GM12878 (cell line): ENCODE measurements around the gene TRIP11. TPM values are rescaled to one million over a fixed set of nuclear protein-coding genes. Genes with fewer than 3 reads are reported as not detected.
A peak's percentile ranks its signal among the peaks of the same experiment; 100 is the strongest.

ENCODE experiments used
- ATAC-seq: fragments of 200-7000 bp; cut with Tn5 transposase; 3 replicates; pipeline ENCODE4 v1.9.1; 2020; ENCODE audit warnings: mild to moderate bottlenecking, moderate library complexity
- BruUV-seq: library from RNA; stranded (reverse); fragments of 400-500 nt; replicated peaks from 2 replicates; lab custom pipeline; 2021; lab: Mats Ljungman, UMichigan
- CTCF ChIA-PET: fragments of 300-600 bp; sonication (Branson Sonifier 250); formaldehyde crosslinking; extraction: SDS; loops from one replicate; lab custom pipeline; 2021; ENCODE audit warnings: inconsistent platforms; lab: Yijun Ruan, JAX
- POLR2A ChIA-PET: fragments of 350-600 bp; formaldehyde crosslinking; extraction: SDS; loops from one replicate; lab custom pipeline; 2021; ENCODE audit warnings: inconsistent platforms; lab: Charles Lee
- RAD21 ChIA-PET: fragments of 300-600 bp; sonication (Branson Sonifier 250); formaldehyde crosslinking; loops from one replicate; lab custom pipeline; 2023; ENCODE audit warnings: antibody characterized with exemption; ENCODE audit not compliant: unreplicated experiment; lab: Charles Lee
- SMC1A ChIA-PET: fragments of 300-600 bp; sonication (Branson Sonifier 250); formaldehyde crosslinking; loops from one replicate; lab custom pipeline; 2023; ENCODE audit not compliant: unreplicated experiment, uncharacterized antibody; lab: Charles Lee
- DNase-seq: peaks from one replicate; pipeline ENCODE4 v3.0.0-alpha.2; 2011; ENCODE audit warnings: low read depth, low spot score
- FAIRE-seq: peaks from 3 replicates; lab custom pipeline; 2011; peaks lifted over from hg19 to GRCh38; lab: Jason Lieb, UNC
- H2AFZ ChIP-seq: 2 replicates; pipeline ENCODE4 v1.6.0; 2011; ENCODE audit warnings: low read depth, low read length, control low read depth; ENCODE audit not compliant: control insufficient read depth
- H3K27ac ChIP-seq: 2 replicates; pipeline ENCODE4 v1.5.1; 2011; ENCODE audit warnings: control low read depth; ENCODE audit not compliant: control insufficient read depth, insufficient read depth
- H3K27me3 ChIP-seq, 2 experiments: replicated peaks in 1 of 2; 2 replicates each; pipeline versions ENCODE4 v1.6.0 to v1.6.1; 2011; ENCODE audit warnings: low read length in 1 of 2; ENCODE audit not compliant: control insufficient read depth in 2 of 2, insufficient read depth in 2 of 2
- H3K36me3 ChIP-seq, 2 experiments: 2 replicates each; pipeline ENCODE4 v1.5.1; 2011; ENCODE audit warnings: low read length in 1 of 2; ENCODE audit not compliant: control insufficient read depth in 2 of 2, insufficient read depth in 2 of 2
- H3K4me1 ChIP-seq: 2 replicates; pipeline ENCODE4 v1.6.1; 2011; ENCODE audit warnings: mild to moderate bottlenecking, low read length, moderate library complexity, mixed read lengths; ENCODE audit not compliant: control insufficient read depth, insufficient read depth
- H3K4me2 ChIP-seq: 2 replicates; pipeline ENCODE4 v1.6.0; 2011; ENCODE audit warnings: control low read depth; ENCODE audit not compliant: control insufficient read depth, insufficient read depth
- H3K4me3 ChIP-seq: fragments of 200-600 bp; sonication (generic); 2 replicates; pipeline ENCODE4 v1.5.1; 2016
- H3K79me2 ChIP-seq: 2 replicates; pipeline ENCODE4 v1.6.0; 2011; ENCODE audit warnings: low read length; ENCODE audit not compliant: control insufficient read depth, insufficient read depth
- H3K9ac ChIP-seq: 2 replicates; pipeline ENCODE4 v1.8.0; 2011; ENCODE audit warnings: low read length, control low read depth, mixed read lengths; ENCODE audit not compliant: control insufficient read depth, insufficient read depth
- H3K9me3 ChIP-seq: replicated peaks from 3 replicates; pipeline ENCODE4 v1.5.1; 2011; ENCODE audit warnings: mild to moderate bottlenecking, low read length; ENCODE audit not compliant: control insufficient read depth, insufficient read depth
- H4K20me1 ChIP-seq: 2 replicates; pipeline ENCODE4 v1.6.0; 2011; ENCODE audit not compliant: control insufficient read depth, insufficient read depth
- ATF7 ChIP-seq: fragments of 450-650 bp; IDR thresholded peaks from 2 replicates; pipeline ENCODE4 v1.6.1; 2016; ENCODE audit warnings: low read depth, mild to moderate bottlenecking
- GATAD2B ChIP-seq: fragments of 450-650 bp; conservative IDR thresholded peaks from 2 replicates; pipeline ENCODE4 v1.6.1; 2017; ENCODE audit warnings: low read depth, mild to moderate bottlenecking, moderate library complexity
- HDAC6 ChIP-seq: fragments of 200-600 bp; sonication (generic); IDR thresholded peaks from one replicate; pipeline ENCODE4 v1.8.0; 2017; ENCODE audit warnings: antibody characterized with exemption; ENCODE audit not compliant: unreplicated experiment
- KLF5 ChIP-seq: fragments of 450-650 bp; IDR thresholded peaks from 2 replicates; pipeline ENCODE4 v1.6.1; 2014; ENCODE audit warnings: mild to moderate bottlenecking; ENCODE audit not compliant: partially characterized antibody
- PAX5 ChIP-seq: IDR thresholded peaks from 2 replicates; pipeline ENCODE4 v1.6.1; 2011; ENCODE audit warnings: low read depth, low read length, borderline replicate concordance
- PKNOX1 ChIP-seq: fragments of 450-650 bp; IDR thresholded peaks from 2 replicates; pipeline ENCODE4 v1.6.1; 2016; ENCODE audit warnings: mild to moderate bottlenecking
- RAD51 ChIP-seq: fragments of 450-650 bp; IDR thresholded peaks from 2 replicates; pipeline ENCODE4 v1.6.1; 2016; ENCODE audit warnings: moderate library complexity, mild to moderate bottlenecking, inconsistent platforms
- ZZZ3 ChIP-seq: IDR thresholded peaks from 2 replicates; pipeline ENCODE4 v1.6.1; 2011; ENCODE audit warnings: low read depth; ENCODE audit not compliant: control insufficient read depth, insufficient read length
- WGBS: methylation state at CpG from one replicate; pipeline ENCODE4 v1.1.6; 2016; ENCODE audit warnings: low lambda C conversion rate; ENCODE audit not compliant: insufficient replicate concordance, insufficient coverage; ENCODE audit errors: missing lambda C conversion rate; 5-methylcytosine and 5-hydroxymethylcytosine counted together
- in situ Hi-C: fragments of 300-500 bp; cut with MboI; formaldehyde crosslinking; loops from 9 replicates; pipeline ENCODE4 v1.14.3; 2018; ENCODE audit warnings: mixed read lengths
- intact Hi-C: fragments of 100-400 bp; cut with micrococcal nuclease; formaldehyde crosslinking; loops from one replicate; pipeline ENCODE4 v1.14.2; 2022; ENCODE audit not compliant: unreplicated experiment
- polyA plus RNA-seq, 11 experiments: library from polyadenylated mRNA; depleted of rRNA in 4 of 11; unstranded in 6 of 11; stranded (reverse) in 5 of 11; fragments of >200 nt; fragmentation: Nextera tagmentation in 4 of 11; fragmentation: Illumina TruSeq in 1 of 11; extraction: Ambion mirVana in 4 of 11; extraction: Trizol in 1 of 11; gene quantifications; 1 replicate in 1 of 11; 2 replicates in 10 of 11; pipeline versions ENCODE4 v1.2.1 to v1.2.3, GENCODE V29; 2011 to 2016; ENCODE audit warnings: inconsistent platforms in 2 of 11, missing spikeins in 2 of 11, low read depth in 1 of 11
- total RNA-seq, 4 experiments: library from RNA; depleted of rRNA in 3 of 4; stranded (reverse); fragments of >200 nt in 3 of 4; fragmentation: Illumina TruSeq in 1 of 4; extraction: Trizol in 1 of 4; gene quantifications; 2 replicates each; pipeline versions ENCODE4 v1.2.1 to v1.2.3, GENCODE V29; 2013 to 2021

TRIP11 gene
- total and polyA plus RNA-seq, 10 of the 15 experiments (the other 5 are each of a cell fraction or from before 2014, with no cell fraction given): 5.3 to 46.1 (median 19.9) TPM

- DNase-seq: peak; percentile 25
- Histone ChIP-seq H3K27ac (peak overlapping the region; percentile 99), H4K20me1 (no peaks in the 10 kb centered on the region), H3K27me3 (no peaks in the 10 kb centered on the region), H3K9me3 (no peaks in the 10 kb centered on the region; the same call in 2 of the 3 replicates), H3K4me3 (peak overlapping the region; percentile 82), H3K9ac (peak overlapping the region; percentile 100), H3K4me1 (no peaks in the 10 kb centered on the region), H3K79me2 (peaks cover 52% of the 10 kb centered on the region), H3K4me2 (peak overlapping the region; percentile 96), H2AFZ (peak overlapping the region; percentile 97), H3K36me3 (no peaks in the 10 kb centered on the region)
- POLR2A ChIA-PET: interaction anchor here (0.5 to 1.8 kb wide), 8 partner anchors 9 to 636 kb away, joined by 3 to 12 read pairs (median 3); partner anchors contain the start of genes ATXN3, CPSF2 and NDUFB1
- no peak for FAIRE-seq
- BruUV-seq: TSS peak; percentile 87
- CTCF ChIA-PET: interaction anchor here (0.6 to 2.2 kb wide), 6 partner anchors 13 to 664 kb away, joined by 3 to 12 read pairs (median 4); partner anchors contain the start of gene ATXN3
- no peak for TF ChIP-seq ZZZ3
- no peak for TF ChIP-seq KLF5
- peak; percentile 13 for TF ChIP-seq HDAC6
- peak; percentile 73 for TF ChIP-seq PKNOX1
- TF ChIP-seq ATF7: peak; percentile 42; the same call in 1 of the 2 replicates
- peak; percentile 37; the same call in 1 of the 2 replicates for TF ChIP-seq RAD51
- no peak for TF ChIP-seq PAX5
- no peak for TF ChIP-seq GATAD2B
- in situ Hi-C loops (no loop called here), intact Hi-C loops (loop anchor here (5.0 kb wide), 2 partner anchors 67 to 528 kb away; partner anchors contain the start of genes ATXN3 and PPP4R3A)
- SMC1A ChIA-PET: interaction anchor here (0.9 to 1.4 kb wide), 9 partner anchors 9 to 650 kb away, joined by 3 to 7 read pairs (median 3); no protein-coding TSS in a partner anchor
- peak; percentile 54 for ATAC-seq
- RAD21 ChIA-PET: interaction anchor here (0.6 to 2.0 kb wide), 7 partner anchors 15 to 532 kb away, joined by 3 to 6 read pairs (median 3); partner anchors contain the start of genes ATXN3, CPSF2 and NDUFB1
- WGBS: under 1% methylated on average over 12 of the region's 13 CpGs
Observed at GRCh38 chr14:92040431-92041051, 682 bp upstream of the TRIP11 start.
